Kasumi-1 (cell line): Measurements from ENCODE around the gene KLHL3.
A peak's percentile ranks its signal among the peaks of the same experiment; 100 is the strongest.

ENCODE experiments used
- DNase-seq, 2 experiments: peaks; one replicate each; lab custom pipeline; 2025; lab: John Stamatoyannopoulos, UW

KLHL3 gene

GRCh38 chr5:137708796-137709559, 26.9 kb downstream of the KLHL3 start:
- DNase-seq, result no peak

GRCh38 chr5:137708062-137708461, 27.8 kb downstream of the KLHL3 start:
- DNase-seq, result no peak

- DNase-seq, result no peak
Observed at GRCh38 chr5:137706841-137707240, 29.0 kb downstream of the KLHL3 start.

GRCh38 chr5:137705106-137705505, 30.8 kb downstream of the KLHL3 start:
- DNase-seq, result no peak

GRCh38 chr5:137703565-137703964, 32.3 kb downstream of the KLHL3 start:
- DNase-seq, result no peak

- DNase-seq, result no peak
Observed at GRCh38 chr5:137700282-137700680, 35.6 kb downstream of the KLHL3 start.

- DNase-seq, result no peak
Observed at GRCh38 chr5:137699336-137700281, 36.3 kb downstream of the KLHL3 start.

- no peak for DNase-seq
Observed at GRCh38 chr5:137696481-137696880, 39.4 kb downstream of the KLHL3 start.

GRCh38 chr5:137695651-137696428, 40.0 kb downstream of the KLHL3 start:
- DNase-seq, result peak; percentile 74

- DNase-seq, result no peak
Observed at GRCh38 chr5:137693951-137694721, 41.8 kb downstream of the KLHL3 start.

- no peak for DNase-seq
Observed at GRCh38 chr5:137693307-137693950, 42.5 kb downstream of the KLHL3 start.

GRCh38 chr5:137689306-137689705, 46.6 kb downstream of the KLHL3 start:
- no peak for DNase-seq

GRCh38 chr5:137688210-137688840, 47.6 kb downstream of the KLHL3 start:
- DNase-seq, result peak; percentile 27 to 34

- DNase-seq, result peak; percentile 18 to 20
Observed at GRCh38 chr5:137684761-137685160, 51.1 kb downstream of the KLHL3 start.

GRCh38 chr5:137681191-137681590, 54.7 kb downstream of the KLHL3 start:
- DNase-seq, result no peak

GRCh38 chr5:137679910-137680309, 56.0 kb downstream of the KLHL3 start:
- no peak for DNase-seq

GRCh38 chr5:137679195-137679594, 56.7 kb downstream of the KLHL3 start:
- DNase-seq, result no peak

GRCh38 chr5:137672881-137673280, 63.0 kb downstream of the KLHL3 start:
- no peak for DNase-seq

GRCh38 chr5:137672001-137672400, 63.9 kb downstream of the KLHL3 start:
- DNase-seq, result no peak

GRCh38 chr5:137669811-137670210, 66.1 kb downstream of the KLHL3 start:
- DNase-seq, result no peak
